Thymus (tissue), 11 donors: Measurements from ENCODE around the gene ZNF836. TPM values are rescaled to one million over a fixed set of nuclear protein-coding genes. Genes with fewer than 3 reads are reported as not detected.
"Not testable (repeated sequence)": the region's sequence is repeated elsewhere in the genome, so short reads cannot be mapped to it uniquely, and the experiment has no call there.

ENCODE experiments used
- DNase-seq, 9 donors: peaks; one replicate each; pipeline ENCODE4 v3.0.0-alpha.2; 2013; ENCODE audit warnings: low spot score in 9 of 9, low read depth in 6 of 9, missing footprints in 1 of 9
- H3K27ac ChIP-seq, 2 donors: one replicate each; pipeline ENCODE4 v1.5.1; 2013; ENCODE audit warnings: control low read depth in 1 of 2, low read depth in 1 of 2, low read length in 1 of 2, mild to moderate bottlenecking in 1 of 2, moderate library complexity in 1 of 2
- H3K27me3 ChIP-seq, 2 donors: one replicate each; pipeline ENCODE4 v1.5.1; 2013; ENCODE audit warnings: low read length in 1 of 2; ENCODE audit not compliant: control insufficient read depth in 2 of 2, insufficient read depth in 1 of 2
- H3K36me3 ChIP-seq, 2 donors: one replicate each; pipeline ENCODE4 v1.5.1; 2013; ENCODE audit warnings: low read length in 1 of 2, mild to moderate bottlenecking in 1 of 2, moderate library complexity in 1 of 2; ENCODE audit not compliant: control insufficient read depth in 2 of 2, insufficient read depth in 2 of 2
- H3K4me1 ChIP-seq, 2 donors: one replicate each; pipeline ENCODE4 v1.5.1; 2013; ENCODE audit warnings: low read length in 2 of 2; ENCODE audit not compliant: control insufficient read depth in 2 of 2, insufficient read depth in 2 of 2
- H3K4me3 ChIP-seq, 2 donors: one replicate each; pipeline ENCODE4 v1.5.1; 2013; ENCODE audit warnings: low read length in 2 of 2, control low read depth in 1 of 2, mild to moderate bottlenecking in 1 of 2
- H3K9me3 ChIP-seq, 2 donors: one replicate each; pipeline ENCODE4 v1.5.1; 2013; ENCODE audit warnings: low read length in 1 of 2, mild to moderate bottlenecking in 1 of 2; ENCODE audit not compliant: control insufficient read depth in 2 of 2, insufficient read depth in 1 of 2
- WGBS: extraction: QIAGEN DNeasy Blood & Tissue Kit; methylation state at CpG from one replicate; pipeline ENCODE4 v1.1.7; 2013; 5-methylcytosine and 5-hydroxymethylcytosine counted together
- polyA plus RNA-seq: library from polyadenylated mRNA; stranded (reverse); fragments of 200-250 nt; gene quantifications from one replicate; pipeline ENCODE4 v1.2.3, GENCODE V29; 2013
- total RNA-seq: library from RNA; stranded (reverse); fragments of 120-200 nt; gene quantifications from one replicate; pipeline ENCODE4 v1.2.4, GENCODE V29; 2013
- donor health status: healthy.

Gene ZNF836
- total and polyA plus RNA-seq, 2 donors, result 13.1 to 13.3 TPM

DNA sequence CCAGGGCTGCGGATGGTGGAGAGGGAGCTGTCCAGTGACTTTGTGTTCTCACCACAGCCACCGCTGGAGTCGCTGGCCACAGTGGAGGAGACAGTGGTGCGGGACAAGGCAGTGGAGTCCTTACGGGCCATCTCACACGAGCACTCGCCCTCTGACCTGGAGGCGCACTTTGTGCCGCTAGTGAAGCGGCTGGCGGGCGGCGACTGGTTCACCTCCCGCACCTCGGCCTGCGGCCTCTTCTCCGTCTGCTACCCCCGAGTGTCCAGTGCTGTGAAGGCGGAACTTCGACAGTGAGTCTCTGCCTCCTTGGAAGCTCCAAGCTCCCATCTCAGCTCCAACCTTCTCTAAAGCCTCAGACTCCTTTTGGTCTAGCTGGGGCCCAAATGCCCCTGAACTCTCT lies 39.8 kb upstream of the ZNF836 start:
- Histone ChIP-seq H3K36me3 (peaks cover 77 to 90% of the 10 kb centered on the region in 2 donors), H3K9me3 (peaks cover 0 to 2% of the 10 kb centered on the region in 2 donors), H3K4me1 (no peaks in the 10 kb centered on the region), H3K27me3 (no peaks in the 10 kb centered on the region), H3K27ac (no peak overlapping the region), H3K4me3 (no peak overlapping the region)
- no peak for DNase-seq
- WGBS, result over 99% methylated on average over 20 of the region's 20 CpGs

DNA sequence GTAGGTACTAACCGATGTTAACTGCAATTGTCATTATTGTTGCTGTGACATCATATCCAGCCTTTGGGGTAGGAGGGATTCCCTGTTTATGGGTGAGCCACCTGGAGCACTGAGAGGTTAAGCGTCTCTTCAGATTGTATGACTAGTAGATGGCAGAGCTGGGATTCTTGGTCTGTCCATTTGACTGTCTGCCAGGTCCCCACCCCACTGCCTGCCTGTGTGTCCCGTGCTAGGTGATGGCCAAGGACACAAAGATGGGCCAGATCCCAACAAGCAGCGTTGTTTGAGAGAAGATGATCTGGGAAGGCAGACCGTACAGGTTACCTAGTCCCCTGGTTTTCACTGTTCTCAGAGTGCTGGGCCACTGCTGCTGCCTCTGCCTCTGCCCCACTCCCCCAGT lies 35.1 kb upstream of the ZNF836 start:
- Histone ChIP-seq H3K27ac (no peak overlapping the region), H3K9me3 (peaks cover 0 to 4% of the 10 kb centered on the region in 2 donors), H3K27me3 (no peaks in the 10 kb centered on the region), H3K4me1 (no peaks in the 10 kb centered on the region), H3K36me3 (peaks cover 82 to 90% of the 10 kb centered on the region in 2 donors), H3K4me3 (no peak overlapping the region)
- DNase-seq, result no peak
- WGBS, result 98% methylated on average over 5 of the region's 5 CpGs

GRCh38 chr19:52200755-52201391 lies 29.5 kb upstream of the ZNF836 start:
- WGBS, result 96% methylated on average over 17 of the region's 17 CpGs
- not testable (repeated sequence) for H3K4me3 ChIP-seq, H3K27ac ChIP-seq, H3K9me3 ChIP-seq, DNase-seq, H3K4me1 ChIP-seq, H3K27me3 ChIP-seq
- H3K36me3 ChIP-seq, result peaks cover 63 to 69% of the 10 kb centered on the region in 2 donors

DNA sequence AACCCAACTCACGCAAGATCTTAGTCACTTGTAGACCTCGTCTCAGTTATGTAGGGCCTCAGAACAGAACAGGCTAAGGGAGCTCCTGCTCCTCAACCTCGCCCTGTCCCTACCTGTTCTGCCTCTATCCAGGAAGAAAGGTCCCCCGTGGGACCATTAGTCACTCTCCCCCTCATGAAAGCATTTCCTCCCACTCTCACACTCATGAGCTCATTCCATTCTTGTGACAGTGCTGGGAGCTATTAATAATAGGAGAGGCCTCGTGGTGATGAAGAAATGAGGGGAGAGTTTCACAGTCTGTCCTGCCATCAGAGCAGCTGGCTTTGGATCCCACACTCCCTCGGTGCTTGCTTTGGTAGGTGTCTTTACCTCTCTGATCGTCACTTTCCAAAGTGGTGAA lies 28.6 kb upstream of the ZNF836 start:
- DNase-seq, result no peak
- H3K9me3 ChIP-seq, result no peaks in the 10 kb centered on the region

GRCh38 chr19:52198678-52199077 lies 27.3 kb upstream of the ZNF836 start:
- no peaks in the 10 kb centered on the region for H3K27me3 ChIP-seq
- no peak for DNase-seq
- no peaks in the 10 kb centered on the region for H3K9me3 ChIP-seq
- H3K4me3 ChIP-seq, result no peak overlapping the region
- no peaks in the 10 kb centered on the region for H3K4me1 ChIP-seq
- H3K27ac ChIP-seq, result no peak overlapping the region
- WGBS, result 91% methylated on average over 3 of the region's 3 CpGs
- peaks cover 44 to 54% of the 10 kb centered on the region in 2 donors for H3K36me3 ChIP-seq

More for the DNA sequence above, 28.6 kb upstream of the ZNF836 start:
- Histone ChIP-seq H3K27ac (no peak overlapping the region), H3K36me3 (peaks cover 57 to 61% of the 10 kb centered on the region in 2 donors), H3K4me1 (no peaks in the 10 kb centered on the region), H3K27me3 (no peaks in the 10 kb centered on the region), H3K4me3 (no peak overlapping the region)
- 92% methylated on average over 7 of the region's 7 CpGs for WGBS

- no peak overlapping the region for H3K4me3 ChIP-seq
- 98% methylated on average over 3 of the region's 3 CpGs for WGBS
- peaks cover 41 to 47% of the 10 kb centered on the region in 2 donors for H3K36me3 ChIP-seq
- H3K27me3 ChIP-seq, result no peaks in the 10 kb centered on the region
- no peaks in the 10 kb centered on the region for H3K9me3 ChIP-seq
- DNase-seq, result no peak
- H3K4me1 ChIP-seq, result no peaks in the 10 kb centered on the region
- H3K27ac ChIP-seq, result no peak overlapping the region
These were observed 26.5 kb upstream of the ZNF836 start for GRCh38 chr19:52197964-52198363.

GRCh38 chr19:52196256-52196967 lies 25.0 kb upstream of the ZNF836 start:
- no peak overlapping the region for H3K27ac ChIP-seq
- H3K9me3 ChIP-seq, result no peaks in the 10 kb centered on the region
- H3K27me3 ChIP-seq, result no peaks in the 10 kb centered on the region
- peaks cover 32 to 33% of the 10 kb centered on the region in 2 donors for H3K36me3 ChIP-seq
- 97% methylated on average over 5 of the region's 5 CpGs for WGBS
- H3K4me3 ChIP-seq, result no peak overlapping the region
- no peak for DNase-seq
- H3K4me1 ChIP-seq, result peaks cover 1 to 3% of the 10 kb centered on the region in 2 donors

GRCh38 chr19:52191951-52192350 lies 20.5 kb upstream of the ZNF836 start:
- DNase-seq, result no peak
- WGBS, result 91% methylated on average over 2 of the region's 2 CpGs
- H3K27ac ChIP-seq, result no peak overlapping the region

GRCh38 chr19:52191389-52191788 lies 20.0 kb upstream of the ZNF836 start:
- DNase-seq, result no peak
- Histone ChIP-seq H3K4me3 (peak overlapping the region; percentile 79 to 96), H3K9me3 (no peaks in the 10 kb centered on the region), H3K4me1 (peaks cover 15 to 19% of the 10 kb centered on the region in 2 donors), H3K36me3 (peaks cover 11 to 19% of the 10 kb centered on the region in 2 donors), H3K27ac (no peak overlapping the region), H3K27me3 (no peaks in the 10 kb centered on the region)
- 86% methylated on average over 5 of the region's 5 CpGs for WGBS

More at GRCh38 chr19:52191951-52192350, 20.5 kb upstream of the ZNF836 start:
- Histone ChIP-seq H3K4me1 (peaks cover 15 to 19% of the 10 kb centered on the region in 2 donors), H3K36me3 (peaks cover 16 to 20% of the 10 kb centered on the region in 2 donors), H3K4me3 (no peak overlapping the region), H3K27me3 (no peaks in the 10 kb centered on the region), H3K9me3 (no peaks in the 10 kb centered on the region)
